Suprapubic skin (tissue), 4 donors: Measurements from ENCODE around the gene RASGRP3.

Experiments used
- EP300 ChIP-seq: sonication (generic); formaldehyde crosslinking; IDR thresholded peaks from one replicate; pipeline ENCODE4 v1.6.1; 2017; ENCODE audit warnings: antibody characterized with exemption
- POLR2A ChIP-seq, 2 donors: fragments of 450-650 bp; IDR thresholded peaks; one replicate each; pipeline ENCODE4 v1.6.1; 2017; ENCODE audit warnings: antibody characterized with exemption in 2 of 2, mild to moderate bottlenecking in 2 of 2, moderate library complexity in 2 of 2
- POLR2AphosphoS5 ChIP-seq, 3 donors: sonication (generic); formaldehyde crosslinking; IDR thresholded peaks; one replicate each; pipeline ENCODE4 v1.6.1; 2017; ENCODE audit warnings: antibody characterized with exemption in 3 of 3
- TF ChIP-seq, protein P1 (sequence below), 2 donors: fragments of 200-600 bp in 1 of 2; fragments of 450-650 bp in 1 of 2; sonication (generic) in 1 of 2; IDR thresholded peaks; one replicate each; pipeline ENCODE4 v1.5.1; 2016 to 2019; ENCODE audit warnings: antibody characterized with exemption in 2 of 2, mild to moderate bottlenecking in 1 of 2, moderate library complexity in 1 of 2

DNA sequence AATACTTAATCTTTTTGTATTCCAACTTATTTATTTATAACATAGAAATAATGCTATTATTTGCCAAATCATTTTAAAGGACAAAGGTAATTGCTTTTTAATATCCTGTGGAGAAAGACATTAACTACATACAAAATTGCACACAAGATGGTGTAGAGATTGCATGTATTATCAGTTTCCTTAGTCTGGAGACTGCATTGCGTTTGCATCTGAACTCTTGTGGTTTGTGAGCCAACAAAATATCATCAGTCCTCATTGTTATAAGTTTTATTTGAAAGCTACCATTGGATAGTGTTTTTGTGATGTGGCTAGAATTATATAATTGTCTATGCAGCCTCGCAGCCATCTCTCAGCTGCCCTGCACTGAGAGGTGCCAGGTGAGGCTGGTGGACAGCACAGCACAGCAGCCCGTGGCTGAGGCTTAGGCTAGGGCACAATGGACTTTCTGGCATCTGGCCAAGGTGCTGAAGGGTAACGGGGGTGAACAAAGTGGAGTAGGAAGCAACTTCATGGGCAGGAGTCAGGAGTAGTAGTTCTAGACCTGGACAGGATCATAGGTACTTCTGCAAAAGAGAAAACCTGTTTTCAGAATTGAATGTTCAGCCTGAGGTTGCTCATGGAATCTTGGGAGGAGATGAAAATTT is 15.1 kb downstream of the RASGRP3 start:
- TF ChIP-seq POLR2A (IDR thresholded peaks at IDR 0.05), result no peak
- TF ChIP-seq POLR2AphosphoS5 (IDR thresholded peaks at IDR 0.05), result no peak
- TF ChIP-seq, protein P1, sequence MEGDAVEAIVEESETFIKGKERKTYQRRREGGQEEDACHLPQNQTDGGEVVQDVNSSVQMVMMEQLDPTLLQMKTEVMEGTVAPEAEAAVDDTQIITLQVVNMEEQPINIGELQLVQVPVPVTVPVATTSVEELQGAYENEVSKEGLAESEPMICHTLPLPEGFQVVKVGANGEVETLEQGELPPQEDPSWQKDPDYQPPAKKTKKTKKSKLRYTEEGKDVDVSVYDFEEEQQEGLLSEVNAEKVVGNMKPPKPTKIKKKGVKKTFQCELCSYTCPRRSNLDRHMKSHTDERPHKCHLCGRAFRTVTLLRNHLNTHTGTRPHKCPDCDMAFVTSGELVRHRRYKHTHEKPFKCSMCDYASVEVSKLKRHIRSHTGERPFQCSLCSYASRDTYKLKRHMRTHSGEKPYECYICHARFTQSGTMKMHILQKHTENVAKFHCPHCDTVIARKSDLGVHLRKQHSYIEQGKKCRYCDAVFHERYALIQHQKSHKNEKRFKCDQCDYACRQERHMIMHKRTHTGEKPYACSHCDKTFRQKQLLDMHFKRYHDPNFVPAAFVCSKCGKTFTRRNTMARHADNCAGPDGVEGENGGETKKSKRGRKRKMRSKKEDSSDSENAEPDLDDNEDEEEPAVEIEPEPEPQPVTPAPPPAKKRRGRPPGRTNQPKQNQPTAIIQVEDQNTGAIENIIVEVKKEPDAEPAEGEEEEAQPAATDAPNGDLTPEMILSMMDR (IDR thresholded peaks at IDR 0.05), result no peak
- no peak for TF ChIP-seq EP300
